IMR-90 (cell line): ENCODE data around the gene ZNF280A.

ENCODE experiments used
- BHLHE40 ChIP-seq: fragments of 150-350 bp; IDR thresholded peaks from 2 replicates; pipeline ENCODE4 v1.6.1; 2016; ENCODE audit warnings: mild to moderate bottlenecking, low read depth, low read length
- CHD1 ChIP-seq: IDR thresholded peaks from 2 replicates; pipeline ENCODE4 v1.6.1; 2012; ENCODE audit warnings: low read depth, low read length, improper control_type of control experiment
- MAZ ChIP-seq: IDR thresholded peaks from 2 replicates; pipeline ENCODE4 v1.6.1; 2012; ENCODE audit warnings: low read depth, mild to moderate bottlenecking, low read length, improper control_type of control experiment, moderate library complexity, borderline replicate concordance
- MXI1 ChIP-seq: IDR thresholded peaks from 2 replicates; pipeline ENCODE4 v1.6.1; 2012; ENCODE audit warnings: low read depth, mild to moderate bottlenecking, low read length, moderate library complexity, borderline replicate concordance
- POLR2A ChIP-seq: IDR thresholded peaks from 2 replicates; pipeline ENCODE4 v1.6.1; 2012; ENCODE audit warnings: mild to moderate bottlenecking, low read depth, low read length
- RAD21 ChIP-seq: IDR thresholded peaks from 2 replicates; pipeline ENCODE4 v1.6.1; 2012; ENCODE audit warnings: low read length, improper control_type of control experiment
- RCOR1 ChIP-seq: IDR thresholded peaks from 2 replicates; pipeline ENCODE4 v1.6.1; 2012; ENCODE audit warnings: mild to moderate bottlenecking, low read length, improper control_type of control experiment; ENCODE audit not compliant: insufficient replicate concordance
- SMC3 ChIP-seq: fragments of 150-350 bp; IDR thresholded peaks from 2 replicates; pipeline ENCODE4 v1.6.1; 2016; ENCODE audit warnings: low read depth, mild to moderate bottlenecking, antibody characterized with exemption, low read length, moderate library complexity
- USF2 ChIP-seq: fragments of 150-350 bp; IDR thresholded peaks from 2 replicates; pipeline ENCODE4 v1.6.1; 2017; ENCODE audit warnings: mild to moderate bottlenecking, antibody characterized with exemption, low read length, low read depth
- TF ChIP-seq, protein P1 (sequence below): conservative IDR thresholded peaks from 2 replicates; pipeline ENCODE4 v1.5.1; 2012; ENCODE audit warnings: mild to moderate bottlenecking, low read depth, low read length, improper control_type of control experiment

DNA sequence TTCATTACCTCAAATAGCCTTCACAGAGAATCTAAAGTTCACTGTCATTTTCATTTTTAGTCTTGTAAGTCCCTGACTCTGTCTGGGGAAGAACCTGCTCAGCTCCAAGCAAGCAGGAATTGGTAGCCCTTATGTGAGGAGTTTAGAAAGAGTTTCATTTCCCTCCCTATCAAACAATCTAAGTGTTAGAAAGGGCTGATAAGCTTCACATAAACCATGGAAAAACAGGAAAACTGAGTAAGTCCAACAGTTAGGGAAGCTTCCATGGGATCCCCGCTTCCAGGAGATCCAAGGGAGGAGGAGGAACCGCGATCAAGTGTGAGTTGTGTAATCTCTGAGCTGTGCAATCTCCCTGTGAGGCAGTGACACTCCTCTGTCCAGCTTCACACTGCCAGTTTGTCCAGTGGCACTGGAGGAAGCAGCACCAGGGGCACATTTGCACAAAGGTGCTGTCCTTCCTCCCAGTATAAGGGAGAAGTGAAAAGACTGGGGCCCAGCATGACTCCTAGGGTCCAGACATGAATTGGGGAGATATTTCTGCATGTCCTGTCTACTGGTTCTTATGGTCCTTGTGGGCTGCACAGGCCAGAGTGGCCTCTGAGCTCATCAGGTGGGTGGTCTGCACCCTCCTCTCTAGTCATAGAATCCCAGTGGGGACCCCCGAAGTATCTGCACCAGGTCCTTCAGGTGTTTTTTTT, 34.7 kb upstream of the ZNF280A start:
- TF ChIP-seq, protein P1, sequence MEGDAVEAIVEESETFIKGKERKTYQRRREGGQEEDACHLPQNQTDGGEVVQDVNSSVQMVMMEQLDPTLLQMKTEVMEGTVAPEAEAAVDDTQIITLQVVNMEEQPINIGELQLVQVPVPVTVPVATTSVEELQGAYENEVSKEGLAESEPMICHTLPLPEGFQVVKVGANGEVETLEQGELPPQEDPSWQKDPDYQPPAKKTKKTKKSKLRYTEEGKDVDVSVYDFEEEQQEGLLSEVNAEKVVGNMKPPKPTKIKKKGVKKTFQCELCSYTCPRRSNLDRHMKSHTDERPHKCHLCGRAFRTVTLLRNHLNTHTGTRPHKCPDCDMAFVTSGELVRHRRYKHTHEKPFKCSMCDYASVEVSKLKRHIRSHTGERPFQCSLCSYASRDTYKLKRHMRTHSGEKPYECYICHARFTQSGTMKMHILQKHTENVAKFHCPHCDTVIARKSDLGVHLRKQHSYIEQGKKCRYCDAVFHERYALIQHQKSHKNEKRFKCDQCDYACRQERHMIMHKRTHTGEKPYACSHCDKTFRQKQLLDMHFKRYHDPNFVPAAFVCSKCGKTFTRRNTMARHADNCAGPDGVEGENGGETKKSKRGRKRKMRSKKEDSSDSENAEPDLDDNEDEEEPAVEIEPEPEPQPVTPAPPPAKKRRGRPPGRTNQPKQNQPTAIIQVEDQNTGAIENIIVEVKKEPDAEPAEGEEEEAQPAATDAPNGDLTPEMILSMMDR: no peak
- TF ChIP-seq RAD21: no peak
- TF ChIP-seq POLR2A: no peak
- no peak for TF ChIP-seq MAZ
- no peak for TF ChIP-seq CHD1
- no peak for TF ChIP-seq MXI1
- no peak for TF ChIP-seq BHLHE40
- TF ChIP-seq SMC3: no peak
- TF ChIP-seq USF2: no peak
- TF ChIP-seq RCOR1: no peak
